ENCODE measurements around the gene CTNNA3.

DNA sequence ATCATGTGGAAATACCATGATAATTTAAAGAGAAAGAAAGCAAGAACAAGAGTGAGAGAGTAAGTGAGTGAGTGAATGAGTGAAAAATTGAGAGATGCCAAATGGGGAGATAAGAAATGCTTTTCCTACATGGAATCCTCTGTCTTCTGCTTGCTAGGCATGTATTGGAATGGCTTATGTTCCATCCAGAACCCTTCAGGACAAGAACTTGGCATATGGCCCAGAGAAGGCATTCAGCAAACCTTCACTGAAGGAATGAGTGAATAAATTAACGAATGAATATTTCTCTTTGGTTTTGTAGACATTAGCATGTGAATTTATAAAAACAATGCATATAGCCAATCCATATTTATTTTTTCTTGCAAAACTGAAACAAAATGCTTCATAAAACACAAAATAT lies 608.0 kb downstream of the CTNNA3 start:
- TF ChIP-seq POLR2AphosphoS5 (IDR thresholded peaks at IDR 0.05; ENCODE audit: low read depth, low read length): no peak
- TF ChIP-seq SIN3A (IDR thresholded peaks at IDR 0.05; ENCODE audit: borderline replicate concordance, insufficient read depth, low read depth, low read length): no peak
- TF ChIP-seq, protein P1, sequence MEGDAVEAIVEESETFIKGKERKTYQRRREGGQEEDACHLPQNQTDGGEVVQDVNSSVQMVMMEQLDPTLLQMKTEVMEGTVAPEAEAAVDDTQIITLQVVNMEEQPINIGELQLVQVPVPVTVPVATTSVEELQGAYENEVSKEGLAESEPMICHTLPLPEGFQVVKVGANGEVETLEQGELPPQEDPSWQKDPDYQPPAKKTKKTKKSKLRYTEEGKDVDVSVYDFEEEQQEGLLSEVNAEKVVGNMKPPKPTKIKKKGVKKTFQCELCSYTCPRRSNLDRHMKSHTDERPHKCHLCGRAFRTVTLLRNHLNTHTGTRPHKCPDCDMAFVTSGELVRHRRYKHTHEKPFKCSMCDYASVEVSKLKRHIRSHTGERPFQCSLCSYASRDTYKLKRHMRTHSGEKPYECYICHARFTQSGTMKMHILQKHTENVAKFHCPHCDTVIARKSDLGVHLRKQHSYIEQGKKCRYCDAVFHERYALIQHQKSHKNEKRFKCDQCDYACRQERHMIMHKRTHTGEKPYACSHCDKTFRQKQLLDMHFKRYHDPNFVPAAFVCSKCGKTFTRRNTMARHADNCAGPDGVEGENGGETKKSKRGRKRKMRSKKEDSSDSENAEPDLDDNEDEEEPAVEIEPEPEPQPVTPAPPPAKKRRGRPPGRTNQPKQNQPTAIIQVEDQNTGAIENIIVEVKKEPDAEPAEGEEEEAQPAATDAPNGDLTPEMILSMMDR (IDR thresholded peaks at IDR 0.05): no peak
